Endodermal cell (in vitro differentiated cells): ENCODE results near the gene RASSF4. TPM values are rescaled to one million over a fixed set of nuclear protein-coding genes. Genes with fewer than 3 reads are reported as not detected.
A peak's percentile ranks its signal among the peaks of the same experiment; 100 is the strongest.

Experiments
- DNase-seq: peaks from one replicate; pipeline ENCODE4 v3.0.0-alpha.2; 2017
- H3K27ac ChIP-seq: 2 replicates; pipeline ENCODE4 v1.5.1; 2013; ENCODE audit warnings: mild to moderate bottlenecking, low read depth, low read length, moderate library complexity
- H3K27me3 ChIP-seq: 2 replicates; pipeline ENCODE4 v1.6.1; 2013; ENCODE audit warnings: mild to moderate bottlenecking, low read length, moderate library complexity; ENCODE audit not compliant: insufficient read depth, control insufficient read depth, poor library complexity, severe bottlenecking
- H3K36me3 ChIP-seq: 2 replicates; pipeline ENCODE4 v1.7.0; 2013; ENCODE audit warnings: mild to moderate bottlenecking, low read length, moderate library complexity; ENCODE audit not compliant: control insufficient read depth, insufficient read depth
- H3K4me1 ChIP-seq: one replicate; pipeline ENCODE4 v1.7.0; 2013; ENCODE audit warnings: low read length; ENCODE audit not compliant: control insufficient read depth, insufficient read depth
- H3K4me3 ChIP-seq: 2 replicates; pipeline ENCODE4 v1.5.1; 2013; ENCODE audit warnings: mild to moderate bottlenecking, low read length, moderate library complexity
- H3K9ac ChIP-seq: 2 replicates; pipeline ENCODE4 v1.6.1; 2013; ENCODE audit warnings: mild to moderate bottlenecking, low read length, moderate library complexity; ENCODE audit not compliant: poor library complexity, severe bottlenecking; ENCODE audit errors: extremely low read depth
- H3K9me3 ChIP-seq: 2 replicates; pipeline ENCODE4 v1.6.1; 2013; ENCODE audit warnings: mild to moderate bottlenecking, low read length, moderate library complexity; ENCODE audit not compliant: control insufficient read depth
- H3K27ac Mint-ChIP-seq: 2 replicates; pipeline ENCODE4 v1.8.0; 2020; ENCODE audit warnings: mixed read lengths
- H3K27me3 Mint-ChIP-seq: 2 replicates; pipeline ENCODE4 v1.8.0; 2021; ENCODE audit warnings: mild to moderate bottlenecking, mixed read lengths; ENCODE audit not compliant: insufficient read depth
- H3K36me3 Mint-ChIP-seq: 2 replicates; pipeline ENCODE4 v1.8.0; 2020; ENCODE audit warnings: low read depth, mixed read lengths
- H3K4me1 Mint-ChIP-seq: 2 replicates; pipeline ENCODE4 v1.8.0; 2020; ENCODE audit warnings: mixed read lengths
- H3K4me3 Mint-ChIP-seq: 2 replicates; pipeline ENCODE4 v1.8.0; 2020; ENCODE audit warnings: mild to moderate bottlenecking, moderate library complexity, mixed read lengths
- H3K9me3 Mint-ChIP-seq: 2 replicates; pipeline ENCODE4 v1.8.0; 2020; ENCODE audit warnings: mild to moderate bottlenecking, mixed read lengths
- CTCF ChIP-seq: fragments of 200-600 bp; sonication (generic); conservative IDR thresholded peaks from 2 replicates; pipeline ENCODE4 v1.5.0; 2021; ENCODE audit warnings: antibody characterized with exemption, mild to moderate bottlenecking
- WGBS, 2 experiments: methylation state at CpG; one replicate each; pipeline versions ENCODE4 v1.1.5 to v1.1.7; 2013; ENCODE audit warnings: missing lambda C conversion rate in 2 of 2, mixed read lengths in 1 of 2; ENCODE audit not compliant: insufficient coverage in 1 of 2, insufficient read length in 1 of 2; 5-methylcytosine and 5-hydroxymethylcytosine counted together
- total RNA-seq, 2 donors: library from RNA; stranded (reverse); fragmentation: NEBNext Ultra II Directional in 1 of 2; extraction: Animal tissue kit (Norgen Biotek cat#: 25700) in 1 of 2; gene quantifications; 2 replicates in 1 of 2; 3 replicates in 1 of 2; pipeline ENCODE4 v1.2.1, GENCODE V29; 2021

Gene RASSF4
- total RNA-seq, 2 donors from 2014 or later, result 5.2 to 14.1 TPM

- TF ChIP-seq CTCF, result no peak
- Mint-ChIP-seq H3K4me3 (no peak overlapping the region), H3K4me1 (peaks cover 36% of the 10 kb centered on the region), H3K27me3 (peaks cover 6% of the 10 kb centered on the region), H3K27ac (no peak overlapping the region), H3K9me3 (no peaks in the 10 kb centered on the region), H3K36me3 (no peaks in the 10 kb centered on the region)
- H3K27ac ChIP-seq, result no peak overlapping the region
- H3K4me1 ChIP-seq, result peaks cover 4% of the 10 kb centered on the region
- no peaks in the 10 kb centered on the region for H3K9me3 ChIP-seq
- DNase-seq, result no peak
- no peak overlapping the region for H3K9ac ChIP-seq
- H3K27me3 ChIP-seq, result no peaks in the 10 kb centered on the region
- H3K36me3 ChIP-seq, result no peaks in the 10 kb centered on the region
- no peak overlapping the region for H3K4me3 ChIP-seq
- 92 to 93% methylated on average over 3 to 8 of the region's 8 CpGs for WGBS, 2 experiments
Measured at GRCh38 chr10:44992732-44993225, 33.2 kb downstream of the RASSF4 start.

DNA sequence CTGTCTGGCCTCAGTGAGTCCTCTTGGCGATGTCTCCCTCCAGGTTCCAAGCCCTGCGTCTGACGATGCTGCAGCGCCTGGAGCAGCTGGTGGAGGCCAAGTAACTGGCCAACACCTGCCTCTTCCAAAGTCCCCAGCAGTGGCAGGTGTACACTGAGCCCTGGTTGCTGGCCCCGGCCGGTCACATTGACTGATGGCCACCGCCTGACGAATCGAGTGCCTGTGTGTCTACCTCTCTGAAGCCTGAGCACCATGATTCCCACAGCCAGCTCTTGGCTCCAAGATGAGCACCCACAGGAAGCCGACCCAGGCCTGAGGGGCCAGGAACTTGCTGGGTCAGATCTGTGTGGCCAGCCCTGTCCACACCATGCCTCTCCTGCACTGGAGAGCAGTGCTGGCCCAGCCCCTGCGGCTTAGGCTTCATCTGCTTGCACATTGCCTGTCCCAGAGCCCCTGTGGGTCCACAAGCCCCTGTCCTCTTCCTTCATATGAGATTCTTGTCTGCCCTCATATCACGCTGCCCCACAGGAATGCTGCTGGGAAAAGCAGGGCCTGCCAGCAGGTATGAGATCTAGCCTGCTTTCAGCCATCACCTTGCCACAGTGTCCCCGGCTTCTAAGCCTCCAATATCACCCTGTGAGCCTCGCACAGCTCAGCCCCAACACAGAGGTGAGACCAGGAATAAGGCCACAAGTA lies 33.8 kb downstream of the RASSF4 start:
- no peak overlapping the region for H3K27ac ChIP-seq
- no peak overlapping the region for H3K9ac ChIP-seq
- Mint-ChIP-seq H3K36me3 (no peaks in the 10 kb centered on the region), H3K27me3 (peaks cover 8% of the 10 kb centered on the region), H3K9me3 (no peaks in the 10 kb centered on the region), H3K4me3 (no peak overlapping the region), H3K4me1 (peaks cover 32% of the 10 kb centered on the region), H3K27ac (no peak overlapping the region)
- no peak for TF ChIP-seq CTCF
- H3K36me3 ChIP-seq, result no peaks in the 10 kb centered on the region
- H3K27me3 ChIP-seq, result no peaks in the 10 kb centered on the region
- H3K4me3 ChIP-seq, result no peak overlapping the region
- H3K9me3 ChIP-seq, result no peaks in the 10 kb centered on the region
- peaks cover 4% of the 10 kb centered on the region for H3K4me1 ChIP-seq
- peak; percentile 36 for DNase-seq
- WGBS, 2 experiments, result 93 to 94% methylated on average over 5 to 14 of the region's 14 CpGs

DNA sequence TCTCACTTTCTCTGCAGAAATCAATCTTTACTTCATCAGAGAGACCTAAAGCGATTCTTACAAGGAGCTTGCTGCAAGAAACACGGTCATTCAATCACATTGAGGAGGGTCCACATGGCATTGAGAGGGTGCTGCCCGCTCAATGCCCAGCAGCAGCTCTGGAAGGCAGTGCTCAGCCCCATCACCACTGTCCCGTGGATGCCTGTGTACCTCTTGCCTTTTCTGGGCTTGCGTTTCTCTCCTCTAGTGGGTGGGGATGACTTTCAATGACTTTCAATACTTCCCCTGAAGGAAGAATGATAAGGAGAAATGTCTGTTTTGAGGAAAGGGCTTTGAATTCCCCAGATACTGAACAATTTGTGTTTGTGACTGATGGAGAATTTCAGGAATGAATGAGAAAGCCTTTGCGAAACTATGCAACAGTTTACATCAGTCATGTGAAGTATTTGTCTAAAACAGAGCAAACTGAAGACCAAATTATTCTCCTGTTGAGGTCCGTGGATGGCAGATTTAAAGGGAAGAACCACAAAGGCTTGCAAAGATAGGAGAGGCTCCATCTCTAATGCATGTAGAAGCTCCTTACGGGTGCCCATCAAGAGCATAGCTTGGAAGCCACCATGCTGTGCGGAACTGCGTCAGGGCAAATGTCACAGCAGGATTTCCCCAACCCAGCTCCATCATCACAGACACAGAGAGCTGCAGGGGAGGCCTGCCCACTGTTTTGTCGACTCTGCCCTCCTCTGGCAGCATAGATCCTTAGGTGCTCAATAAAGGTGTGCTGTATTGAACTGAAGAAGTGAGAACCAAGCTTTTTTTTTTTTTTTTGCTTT lies 34.5 kb downstream of the RASSF4 start:
- no peaks in the 10 kb centered on the region for H3K9me3 ChIP-seq
- H3K4me3 Mint-ChIP-seq, result no peak overlapping the region
- H3K36me3 Mint-ChIP-seq, result no peaks in the 10 kb centered on the region
- H3K4me1 ChIP-seq, result peaks cover 4% of the 10 kb centered on the region
- H3K4me1 Mint-ChIP-seq, result peaks cover 27% of the 10 kb centered on the region
- no peak overlapping the region for H3K27ac Mint-ChIP-seq
- peak; percentile 58 for DNase-seq
- H3K27me3 Mint-ChIP-seq, result peaks cover 4% of the 10 kb centered on the region
- no peaks in the 10 kb centered on the region for H3K36me3 ChIP-seq
- WGBS, 2 experiments, result 70 to 75% methylated on average over 8 to 11 of the region's 11 CpGs
- H3K9me3 Mint-ChIP-seq, result no peaks in the 10 kb centered on the region
- H3K27me3 ChIP-seq, result no peaks in the 10 kb centered on the region
- no peak for TF ChIP-seq CTCF
- H3K27ac ChIP-seq, result no peak overlapping the region
- no peak overlapping the region for H3K9ac ChIP-seq
- no peak overlapping the region for H3K4me3 ChIP-seq
